HG03045 (cell line): ENCODE data around the gene MRRF.

ENCODE experiments used
- ATAC-seq: cut with Tn5 transposase; IDR thresholded peaks from one replicate; pipeline ENCODE4 v1.9.1; 2021; ENCODE audit warnings: mild to moderate bottlenecking, moderate library complexity; ENCODE audit not compliant: unreplicated experiment

MRRF gene, protein sequence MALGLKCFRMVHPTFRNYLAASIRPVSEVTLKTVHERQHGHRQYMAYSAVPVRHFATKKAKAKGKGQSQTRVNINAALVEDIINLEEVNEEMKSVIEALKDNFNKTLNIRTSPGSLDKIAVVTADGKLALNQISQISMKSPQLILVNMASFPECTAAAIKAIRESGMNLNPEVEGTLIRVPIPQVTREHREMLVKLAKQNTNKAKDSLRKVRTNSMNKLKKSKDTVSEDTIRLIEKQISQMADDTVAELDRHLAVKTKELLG

GRCh38 chr9:122264360-122265148 lies at the start of gene MRRF, which contains the start of gene RBM18:
TSS of gene MRRF (plus strand) at chr9:122264882. CDS start at chr9:122270892, 6,010 bp downstream.
TSS of gene RBM18 (minus strand) at chr9:122264840. CDS start at chr9:122261492, 3,348 bp downstream.
- ATAC-seq = peak; percentile 83

DNA sequence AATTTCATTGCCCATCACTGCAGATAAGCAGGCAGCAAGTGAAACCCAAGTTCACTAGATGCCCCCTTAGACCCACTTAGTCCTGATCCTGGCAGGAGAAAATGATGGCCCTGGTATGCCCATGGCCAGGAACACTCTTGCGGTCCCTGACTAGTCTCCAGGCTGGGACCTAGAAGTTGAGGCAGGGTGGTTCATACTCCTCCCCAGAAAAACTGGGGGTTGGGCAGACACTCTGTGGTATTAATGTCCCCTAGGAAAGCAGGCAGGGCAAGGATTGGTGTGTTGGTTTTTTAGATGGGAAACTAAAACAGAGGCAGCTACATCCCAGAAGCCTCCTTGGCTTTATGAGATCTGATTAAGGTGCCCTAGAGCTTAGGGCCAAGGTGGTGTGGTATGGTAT lies 49.0 kb upstream of the MRRF start:
- ATAC-seq = no peak

- no peak for ATAC-seq
Measured at GRCh38 chr9:122216138-122216797, 48.4 kb upstream of the MRRF start.

- ATAC-seq = no peak
Measured at GRCh38 chr9:122216798-122217418, 47.8 kb upstream of the MRRF start.

DNA sequence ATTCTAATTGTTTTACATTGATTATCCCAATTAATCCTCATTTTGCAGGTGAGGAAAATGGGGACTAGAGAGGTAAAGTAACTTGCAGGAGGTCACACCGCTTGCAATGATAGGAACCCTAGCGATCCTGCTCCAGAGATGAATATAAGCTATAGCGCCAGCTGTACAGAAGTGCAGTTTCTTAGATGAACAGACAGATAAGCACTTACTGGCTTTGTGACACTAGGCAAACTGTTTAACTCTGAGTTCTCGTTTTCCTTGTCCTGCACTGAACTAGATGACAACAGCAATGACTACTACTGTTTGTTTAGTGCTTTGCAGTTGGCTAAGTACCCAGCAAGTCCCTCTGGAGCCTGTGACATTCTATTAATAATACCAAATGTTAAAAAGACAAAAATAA lies 47.0 kb upstream of the MRRF start:
- no peak for ATAC-seq

GRCh38 chr9:122218071-122218934 lies 46.4 kb upstream of the MRRF start:
- ATAC-seq = no peak

DNA sequence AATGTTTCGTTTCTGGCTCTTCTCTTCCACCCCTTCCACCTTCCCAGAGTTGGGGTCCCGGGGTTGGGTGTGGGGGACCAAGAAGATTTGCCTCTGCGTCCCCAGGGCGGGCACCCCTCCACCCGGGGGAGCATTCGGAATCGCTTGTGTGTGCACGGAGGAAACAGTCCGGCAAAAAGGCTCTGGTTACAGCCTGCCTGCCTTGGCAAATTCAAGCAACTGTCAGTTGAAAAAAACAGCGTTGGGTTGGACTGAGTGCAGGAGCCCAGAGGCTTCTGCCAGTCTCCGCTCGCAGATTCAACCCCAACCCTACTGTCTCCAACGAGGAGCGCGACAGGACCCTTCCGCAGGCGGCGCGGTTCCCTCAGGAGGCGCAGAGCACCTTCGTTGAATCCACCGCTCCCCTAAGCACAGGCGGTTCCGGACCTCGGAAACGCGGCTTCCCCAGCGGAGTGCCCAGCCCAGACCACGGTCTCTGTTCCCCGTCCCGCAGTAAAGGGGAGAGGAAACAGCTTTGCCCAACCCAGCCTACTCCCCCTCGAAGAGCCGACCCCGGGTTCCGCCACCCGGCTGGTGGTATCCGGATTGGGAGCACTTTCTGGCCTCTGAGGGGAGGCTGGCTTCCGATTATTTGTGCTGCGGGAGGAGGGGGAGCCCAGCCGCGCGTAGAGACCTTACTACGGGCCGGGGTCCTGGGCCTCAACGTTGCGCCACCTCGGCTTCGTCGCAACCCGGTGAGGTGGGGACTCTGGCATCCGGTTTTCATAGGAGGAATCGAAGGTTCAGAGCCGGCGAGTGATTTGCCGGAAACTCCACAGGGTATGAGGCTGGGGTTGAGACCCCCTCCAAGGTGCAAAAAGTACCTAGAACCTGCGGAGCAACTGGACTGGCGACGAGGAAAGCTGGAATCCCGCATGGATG lies 45.5 kb upstream of the MRRF start:
- ATAC-seq = no peak

DNA sequence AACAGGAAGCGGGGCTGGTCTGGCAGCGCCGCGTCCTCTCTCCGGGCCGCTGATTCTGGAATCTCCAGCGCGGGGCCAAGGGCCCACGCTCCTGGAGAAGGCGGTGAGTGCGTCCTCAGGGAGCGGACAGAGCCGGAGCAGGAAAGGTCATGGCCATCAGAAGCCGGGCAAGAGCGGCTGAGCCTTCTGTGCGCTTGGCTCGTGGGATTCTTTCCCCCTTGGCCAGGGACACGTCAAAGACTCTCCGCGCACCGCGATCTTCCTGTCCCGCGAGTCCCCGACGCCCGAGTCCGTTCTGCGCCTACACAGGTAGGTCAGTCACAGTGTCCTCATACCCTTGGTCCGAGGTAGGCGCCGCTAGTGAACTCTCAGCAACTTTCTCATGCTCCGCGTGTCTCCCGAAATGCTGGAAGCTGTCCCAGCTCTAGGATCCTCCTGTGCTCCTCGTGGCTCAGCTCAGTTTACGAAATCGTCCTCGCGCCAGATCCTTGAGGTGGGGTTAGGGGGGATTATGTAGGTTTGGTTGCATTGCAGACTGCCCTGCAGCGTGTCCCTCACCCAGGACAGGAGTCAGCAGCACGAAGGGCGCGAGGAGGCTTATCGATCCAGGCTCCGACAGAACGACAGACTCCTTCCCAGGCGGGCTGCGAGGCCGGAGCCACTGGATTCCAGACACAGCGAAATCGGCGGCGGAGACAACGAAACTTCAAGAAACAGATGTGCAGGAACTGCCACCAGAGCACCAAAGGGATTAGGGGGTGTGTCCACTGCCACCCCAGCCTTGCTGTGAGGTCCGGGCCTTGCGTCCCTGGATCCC lies 44.6 kb upstream of the MRRF start:
- ATAC-seq = no peak

DNA sequence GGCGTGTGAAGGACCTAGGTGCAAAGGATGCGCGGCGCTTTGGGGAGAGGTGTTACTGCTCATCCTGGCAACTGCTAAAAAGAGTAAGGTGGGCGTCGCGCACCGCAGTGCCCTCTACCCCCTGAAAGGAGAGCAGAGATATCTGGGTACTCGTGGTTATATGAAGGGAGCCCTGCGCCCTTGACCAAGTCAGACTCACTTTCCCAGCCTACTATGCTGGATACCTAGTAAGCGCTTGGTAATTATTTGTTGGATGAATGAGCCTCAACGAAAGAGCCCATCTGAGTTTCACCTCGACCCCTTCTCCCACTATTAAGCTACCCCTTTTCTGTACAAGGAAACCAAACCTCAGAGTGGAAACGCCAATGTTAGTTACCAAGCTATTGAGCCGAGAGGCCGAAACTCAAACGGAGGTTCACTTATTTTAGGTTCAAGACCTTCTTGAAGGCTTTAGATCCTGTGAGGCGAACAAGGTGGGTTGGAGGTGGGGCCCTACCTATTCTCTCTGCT lies 44.0 kb upstream of the MRRF start:
- ATAC-seq = no peak

- no peak for ATAC-seq
Measured at GRCh38 chr9:122221183-122221811, 43.4 kb upstream of the MRRF start.

GRCh38 chr9:122222791-122223190 lies 41.9 kb upstream of the MRRF start:
- ATAC-seq = no peak

DNA sequence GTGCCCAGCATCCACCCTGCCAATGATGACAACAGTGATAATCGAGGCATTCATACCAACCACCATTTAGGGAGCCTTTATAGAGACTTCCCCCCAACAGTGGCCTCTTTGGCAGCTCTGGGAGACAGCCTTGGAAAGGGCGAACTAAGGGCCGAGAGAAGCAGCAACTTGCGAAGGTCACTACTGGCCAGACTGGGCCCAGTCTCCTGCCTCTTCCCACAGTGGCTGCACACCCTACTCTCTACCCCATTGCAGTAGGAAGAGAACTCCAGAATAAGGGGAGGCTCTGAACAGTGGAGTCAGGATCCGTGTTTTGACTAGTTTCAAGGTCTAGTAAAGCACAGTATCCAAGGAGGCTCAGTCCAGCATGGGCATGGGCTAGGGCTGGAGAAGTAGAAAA lies 41.2 kb upstream of the MRRF start:
- ATAC-seq = no peak

GRCh38 chr9:122225312-122226141 lies 39.2 kb upstream of the MRRF start:
- ATAC-seq = no peak

DNA sequence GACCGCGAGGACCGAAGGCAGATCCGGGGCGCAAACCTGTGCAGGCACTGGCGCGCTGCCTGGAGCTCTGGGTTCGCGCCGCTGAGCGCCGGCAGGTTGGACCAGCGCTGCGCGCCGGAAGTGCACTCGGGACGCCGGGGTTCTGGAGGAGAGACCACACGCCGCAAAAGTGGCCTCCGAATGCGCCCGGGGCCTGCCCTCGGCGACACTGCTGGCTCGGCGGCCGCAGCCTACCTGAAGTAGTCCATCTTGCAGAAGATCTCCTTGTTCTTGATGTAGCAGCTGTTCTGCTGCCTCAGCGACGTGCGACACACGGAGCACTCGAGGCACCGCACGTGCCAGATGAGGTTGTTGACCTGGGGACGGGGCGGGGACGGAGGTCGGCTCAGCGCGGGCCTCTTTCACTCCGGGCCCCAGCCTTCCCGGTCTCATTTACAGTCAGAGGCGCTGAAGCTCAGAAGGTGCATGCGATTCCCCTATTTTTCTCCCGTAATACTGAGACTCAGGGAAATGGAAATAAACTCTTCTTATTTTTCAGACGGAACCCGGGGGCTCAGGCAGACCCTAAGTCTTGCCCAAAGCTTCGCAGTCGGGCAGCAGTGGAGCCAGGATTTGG lies 38.4 kb upstream of the MRRF start:
- ATAC-seq = no peak

DNA sequence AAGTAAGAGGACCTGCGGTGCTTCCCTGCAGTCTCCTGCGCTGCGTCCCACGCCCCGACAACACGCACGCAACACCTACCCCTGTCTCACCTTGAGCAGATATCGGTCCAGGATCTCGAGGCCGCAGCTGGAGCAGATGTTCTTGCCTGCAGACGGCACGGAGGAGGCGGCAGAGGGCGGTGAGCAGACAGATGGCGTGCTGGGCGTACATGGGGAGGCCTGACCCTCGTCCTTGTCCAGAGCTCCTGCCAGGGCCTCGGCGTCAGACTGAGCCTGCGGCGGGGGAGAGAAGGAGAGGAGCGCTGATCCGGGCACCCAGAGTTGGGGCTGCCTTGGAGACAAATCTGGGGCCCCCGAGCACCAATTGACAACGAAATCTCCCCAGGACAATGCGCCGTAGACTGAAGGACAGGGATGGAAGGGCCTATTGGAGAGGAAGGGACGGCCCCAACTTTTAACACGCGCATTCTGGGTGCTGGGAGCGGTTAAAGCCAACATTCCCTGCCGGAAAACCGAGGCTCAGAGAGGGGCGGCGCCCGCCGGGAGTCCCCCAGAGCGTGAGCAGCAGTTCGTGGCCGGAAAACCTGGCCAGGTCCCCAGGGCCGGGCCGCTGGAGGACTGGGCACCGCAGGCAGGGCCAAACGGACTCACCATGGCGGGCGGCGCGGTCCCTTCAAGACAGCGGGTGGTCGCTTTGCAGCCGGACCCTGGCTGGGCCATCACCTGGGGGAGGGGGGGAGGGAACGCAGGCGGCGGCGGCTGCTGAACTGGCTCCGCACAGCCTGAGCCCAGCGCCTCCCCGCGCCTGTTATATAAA lies 37.7 kb upstream of the MRRF start:
- no peak for ATAC-seq

DNA sequence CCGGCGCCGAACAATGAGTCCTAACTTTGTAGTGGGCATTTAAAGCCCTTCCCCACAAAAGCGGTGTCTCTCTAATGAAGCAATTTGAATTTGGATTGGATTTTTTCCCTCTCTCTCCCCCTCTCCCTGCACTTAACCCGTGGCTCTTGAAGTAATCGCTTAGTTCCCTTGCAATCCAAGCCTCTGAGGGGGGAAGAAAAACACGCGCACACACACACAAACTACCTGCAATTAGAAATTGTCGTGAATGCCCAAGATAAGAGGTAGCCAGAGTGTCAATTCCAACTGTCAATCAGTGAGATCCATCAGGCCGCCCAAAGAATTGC lies 37.1 kb upstream of the MRRF start:
- no peak for ATAC-seq
